GM18502 (cell line): ENCODE results near the gene SLC12A7.

Experiments used
- ATAC-seq: cut with Tn5 transposase; IDR thresholded peaks from one replicate; pipeline ENCODE4 v1.9.1; 2021; ENCODE audit warnings: mild to moderate bottlenecking; ENCODE audit not compliant: unreplicated experiment, poor library complexity

The SLC12A7 gene

GRCh38 chr5:1042626-1043025 lies 69.2 kb downstream of the SLC12A7 start:
- ATAC-seq = no peak

- no peak for ATAC-seq
Measured at GRCh38 chr5:1041225-1042143, 70.4 kb downstream of the SLC12A7 start.

GRCh38 chr5:1040571-1040970 lies 71.3 kb downstream of the SLC12A7 start:
- ATAC-seq = no peak

GRCh38 chr5:1039706-1040260 lies 72.1 kb downstream of the SLC12A7 start:
- ATAC-seq = no peak

- ATAC-seq = no peak
Measured at GRCh38 chr5:1039210-1039548, 72.7 kb downstream of the SLC12A7 start.

GRCh38 chr5:1038417-1039209 lies 73.2 kb downstream of the SLC12A7 start:
- ATAC-seq = no peak

GRCh38 chr5:1037671-1038416 lies 74.0 kb downstream of the SLC12A7 start:
- ATAC-seq = no peak

GRCh38 chr5:1037123-1037670 lies 74.7 kb downstream of the SLC12A7 start:
- ATAC-seq = no peak

- ATAC-seq = no peak
Measured at GRCh38 chr5:1036504-1037122, 75.2 kb downstream of the SLC12A7 start.

- no peak for ATAC-seq
Measured at GRCh38 chr5:1035421-1036405, 76.2 kb downstream of the SLC12A7 start.

- ATAC-seq = no peak
Measured at GRCh38 chr5:1034986-1035385, 76.9 kb downstream of the SLC12A7 start.

GRCh38 chr5:1034421-1034905 lies 77.4 kb downstream of the SLC12A7 start:
- no peak for ATAC-seq

- ATAC-seq = no peak
Measured at GRCh38 chr5:1033606-1034420, 78.0 kb downstream of the SLC12A7 start.

GRCh38 chr5:1033178-1033577 lies 78.7 kb downstream of the SLC12A7 start:
- no peak for ATAC-seq

GRCh38 chr5:1032551-1033027 lies 79.3 kb downstream of the SLC12A7 start:
- ATAC-seq = no peak

GRCh38 chr5:1032011-1032410 lies 79.9 kb downstream of the SLC12A7 start:
- no peak for ATAC-seq

GRCh38 chr5:1031306-1031959 lies 80.4 kb downstream of the SLC12A7 start:
- no peak for ATAC-seq
